AG10803 (cell line): Measurements from ENCODE around the gene UCHL5.

ENCODE experiments used
- DNase-seq: peaks from one replicate; pipeline ENCODE4 v3.0.0; 2010; ENCODE audit warnings: low read depth
- H3K4me3 ChIP-seq: 2 replicates; pipeline ENCODE4 v1.5.1; 2011; ENCODE audit warnings: mild to moderate bottlenecking, low read length, control low read depth
- TF ChIP-seq, protein P1 (sequence below): conservative IDR thresholded peaks from 2 replicates; pipeline ENCODE4 v1.5.1; 2011; ENCODE audit warnings: mild to moderate bottlenecking, low read length, control low read depth, inconsistent platforms

Gene UCHL5

DNA sequence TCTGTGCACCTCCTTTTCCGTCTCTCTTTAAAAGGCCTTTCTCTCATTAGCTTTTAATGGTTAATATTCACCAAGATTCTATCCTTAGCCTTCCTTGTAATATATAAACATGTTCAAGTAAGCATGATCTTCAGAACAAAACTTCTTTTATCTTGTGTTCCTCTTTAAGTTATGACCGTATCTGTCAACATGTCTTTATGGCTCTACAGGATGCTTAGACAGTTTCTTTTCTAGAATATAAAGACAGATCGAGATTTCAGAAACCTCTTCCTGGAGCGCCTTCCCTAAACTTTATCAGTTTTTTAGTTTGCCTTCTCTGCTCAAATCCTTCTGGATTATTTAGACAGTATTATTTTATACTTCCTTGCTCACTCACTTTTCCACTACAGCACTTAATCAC lies 7.4 kb upstream of the UCHL5 start:
- H3K4me3 ChIP-seq = no peak overlapping the region
- DNase-seq = no peak
- TF ChIP-seq, protein P1, sequence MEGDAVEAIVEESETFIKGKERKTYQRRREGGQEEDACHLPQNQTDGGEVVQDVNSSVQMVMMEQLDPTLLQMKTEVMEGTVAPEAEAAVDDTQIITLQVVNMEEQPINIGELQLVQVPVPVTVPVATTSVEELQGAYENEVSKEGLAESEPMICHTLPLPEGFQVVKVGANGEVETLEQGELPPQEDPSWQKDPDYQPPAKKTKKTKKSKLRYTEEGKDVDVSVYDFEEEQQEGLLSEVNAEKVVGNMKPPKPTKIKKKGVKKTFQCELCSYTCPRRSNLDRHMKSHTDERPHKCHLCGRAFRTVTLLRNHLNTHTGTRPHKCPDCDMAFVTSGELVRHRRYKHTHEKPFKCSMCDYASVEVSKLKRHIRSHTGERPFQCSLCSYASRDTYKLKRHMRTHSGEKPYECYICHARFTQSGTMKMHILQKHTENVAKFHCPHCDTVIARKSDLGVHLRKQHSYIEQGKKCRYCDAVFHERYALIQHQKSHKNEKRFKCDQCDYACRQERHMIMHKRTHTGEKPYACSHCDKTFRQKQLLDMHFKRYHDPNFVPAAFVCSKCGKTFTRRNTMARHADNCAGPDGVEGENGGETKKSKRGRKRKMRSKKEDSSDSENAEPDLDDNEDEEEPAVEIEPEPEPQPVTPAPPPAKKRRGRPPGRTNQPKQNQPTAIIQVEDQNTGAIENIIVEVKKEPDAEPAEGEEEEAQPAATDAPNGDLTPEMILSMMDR = no peak

DNA sequence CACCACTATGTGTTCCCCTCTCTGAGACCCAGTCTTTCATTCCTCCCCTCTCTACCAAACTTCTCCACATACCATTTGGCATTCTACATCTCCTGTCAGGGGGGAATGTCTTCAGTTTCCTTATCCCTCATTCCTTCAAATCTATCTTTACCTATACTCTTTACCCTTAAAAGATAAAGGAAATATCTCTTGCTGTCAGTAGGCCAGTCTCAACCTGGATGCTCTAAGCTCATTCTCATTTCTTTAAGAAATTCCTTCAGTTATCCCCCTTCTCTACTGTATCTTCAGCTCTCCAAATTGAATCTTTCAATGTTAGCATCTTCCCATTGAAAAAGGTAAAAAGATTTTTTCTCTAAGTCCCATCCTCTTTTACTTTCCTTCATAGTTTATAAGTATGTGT lies 6.8 kb upstream of the UCHL5 start:
- no peak for DNase-seq
- H3K4me3 ChIP-seq = no peak overlapping the region
- TF ChIP-seq, protein P1 = no peak

DNA sequence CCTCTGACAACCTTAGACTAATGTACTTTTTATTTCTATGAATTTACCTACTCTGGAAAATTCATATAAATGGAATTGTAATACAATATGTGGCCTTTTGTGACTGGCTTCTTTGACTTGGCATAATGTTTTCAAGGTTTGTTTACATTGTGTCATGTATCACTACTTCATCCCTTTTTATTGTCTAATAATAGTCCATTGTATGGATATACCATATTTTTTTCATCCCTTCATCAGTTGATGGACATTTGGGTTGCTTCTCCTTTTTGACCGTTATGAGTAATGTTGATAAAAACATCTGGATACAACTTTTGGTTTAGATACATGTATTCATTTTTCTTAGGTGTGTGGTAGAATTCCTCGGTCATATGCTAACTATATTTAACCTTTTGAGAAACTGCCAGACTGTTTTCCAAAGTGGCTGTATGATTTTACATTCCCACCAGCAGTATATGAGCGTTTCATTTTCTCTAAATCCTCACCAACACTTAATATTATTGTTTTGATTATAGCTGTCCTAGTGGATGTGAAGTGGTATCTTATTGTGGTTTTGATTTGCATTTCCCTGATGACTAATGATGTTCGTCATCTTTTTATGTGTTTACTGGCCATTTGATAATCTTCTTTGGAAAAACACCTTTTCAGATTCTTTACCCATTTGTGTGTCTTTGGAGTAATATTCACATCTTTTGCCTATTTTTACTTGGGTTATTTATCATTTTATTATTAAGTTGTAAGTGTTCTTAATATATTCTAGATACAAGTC lies 3.7 kb upstream of the UCHL5 start:
- DNase-seq = no peak
- TF ChIP-seq, protein P1 = no peak
- no peak overlapping the region for H3K4me3 ChIP-seq

DNA sequence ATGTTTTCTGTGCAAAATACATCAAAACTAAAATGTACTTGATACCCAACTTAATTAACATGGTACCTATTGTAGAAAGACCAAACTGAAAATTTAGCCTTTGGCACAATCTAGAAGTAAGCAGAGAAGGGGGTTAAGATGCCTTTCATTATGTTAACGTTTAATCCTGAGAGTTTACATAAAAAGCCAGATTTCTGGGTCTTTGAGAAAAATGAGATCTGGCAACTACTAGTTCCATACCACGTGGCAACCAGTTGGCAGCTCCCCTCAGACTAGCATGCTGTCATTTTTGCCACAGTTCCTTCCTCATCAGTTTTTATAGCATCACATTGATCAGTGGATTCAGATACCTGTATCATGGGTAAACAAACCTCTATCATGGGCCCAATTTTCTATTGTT lies 1.8 kb upstream of the UCHL5 start:
- peak; percentile 16 for DNase-seq
- TF ChIP-seq, protein P1 = no peak
- peak overlapping the region; percentile 93 for H3K4me3 ChIP-seq

DNA sequence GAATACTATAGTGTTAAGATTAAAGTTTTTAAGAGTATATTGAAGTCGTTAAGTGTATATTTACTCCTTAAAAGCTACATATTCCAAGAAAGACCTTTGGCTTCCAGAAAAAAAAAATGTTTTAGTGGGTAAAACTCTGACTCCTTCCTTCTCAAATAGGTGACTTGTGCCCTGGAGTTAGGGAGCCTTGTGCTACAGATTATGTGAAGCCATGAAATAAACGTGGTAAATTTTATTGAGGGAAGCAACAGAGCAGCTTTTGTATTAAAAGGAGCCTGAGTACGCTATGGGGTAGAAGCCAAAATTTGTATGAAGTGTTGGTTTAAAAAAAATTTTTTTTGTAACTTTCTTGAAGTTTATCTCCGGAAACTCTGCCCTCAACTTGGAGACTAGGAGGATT lies 1.2 kb upstream of the UCHL5 start:
- TF ChIP-seq, protein P1 = no peak
- H3K4me3 ChIP-seq = peak overlapping the region; percentile 93
- DNase-seq = no peak

DNA sequence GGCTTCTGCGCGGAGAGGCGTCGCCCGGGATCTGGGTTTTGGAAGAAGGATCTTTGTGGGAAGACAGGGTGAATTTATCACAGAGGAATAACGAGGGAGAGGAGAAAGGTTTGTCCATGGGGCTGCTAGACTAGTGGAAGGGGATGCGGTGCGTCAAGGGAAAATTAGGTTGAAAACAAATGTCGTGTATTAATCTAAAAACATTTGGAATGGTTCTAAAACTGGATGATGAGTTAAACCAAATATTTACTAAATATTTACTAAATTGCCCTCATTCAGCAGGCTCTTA lies 899 bp upstream of the UCHL5 start:
- H3K4me3 ChIP-seq = peak overlapping the region; percentile 93

More for the DNA sequence above, 899 bp upstream of the UCHL5 start:
- DNase-seq = no peak
- TF ChIP-seq, protein P1 = no peak
